ENCODE results near the gene RAD1. TPM values are rescaled to one million over a fixed set of nuclear protein-coding genes. Genes with fewer than 3 reads are reported as not detected.

The RAD1 gene
- total RNA-seq, 3 donors from 2014 or later (not counting 1 experiment from before 2014, with no cell fraction given), result 24.3 to 30.9 (median 29.7) TPM

- Mint-ChIP-seq H3K36me3 (no peaks in the 10 kb centered on the region), H3K27me3 (ENCODE audit: low read depth in 2 of 2) (no peaks in the 10 kb centered on the region), H3K4me1 (no peaks in the 10 kb centered on the region), H3K4me3 (no peak overlapping the region), H3K27ac (no peak overlapping the region), H3K9me3 (no peaks in the 10 kb centered on the region)
- ATAC-seq (no peak), DNase-seq (no peak)
- H3K36me3 ChIP-seq (ENCODE audit: control insufficient read depth, insufficient read depth, low read length), result no peaks in the 10 kb centered on the region
- H3K4me1 ChIP-seq (ENCODE audit: control insufficient read depth, insufficient read depth, low read length), result no peaks in the 10 kb centered on the region
- no peak overlapping the region for H3K27ac ChIP-seq (ENCODE audit: low read length)
- no peak for TF ChIP-seq CTCF (IDR thresholded peaks at IDR 0.05)
- 85% methylated on average over 2 of the region's 2 CpGs for WGBS (ENCODE audit: insufficient coverage)
- H3K4me3 ChIP-seq (ENCODE audit: low read length), result no peak overlapping the region
- H3K9me3 ChIP-seq (ENCODE audit: control insufficient read depth, insufficient read depth, low read length), result no peaks in the 10 kb centered on the region
- H3K27me3 ChIP-seq (ENCODE audit: control insufficient read depth, insufficient read depth, low read length), result no peaks in the 10 kb centered on the region
- intact Hi-C loops (cut with micrococcal nuclease), result no loop called here
These were observed 19.5 kb downstream of the RAD1 start for GRCh38 chr5:34895641-34896419.

- Mint-ChIP-seq H3K27ac (no peak overlapping the region), H3K4me1 (no peaks in the 10 kb centered on the region), H3K36me3 (no peaks in the 10 kb centered on the region), H3K9me3 (no peaks in the 10 kb centered on the region), H3K4me3 (no peak overlapping the region), H3K27me3 (ENCODE audit: low read depth in 2 of 2) (no peaks in the 10 kb centered on the region)
- WGBS (ENCODE audit: insufficient coverage), result no CpG with 5 or more reads among the region's 1 CpG
- no peaks in the 10 kb centered on the region for H3K36me3 ChIP-seq (ENCODE audit: control insufficient read depth, insufficient read depth, low read length)
- TF ChIP-seq CTCF (IDR thresholded peaks at IDR 0.05), result no peak
- H3K9me3 ChIP-seq (ENCODE audit: control insufficient read depth, insufficient read depth, low read length), result no peaks in the 10 kb centered on the region
- H3K4me3 ChIP-seq (ENCODE audit: low read length), result no peak overlapping the region
- no peaks in the 10 kb centered on the region for H3K4me1 ChIP-seq (ENCODE audit: control insufficient read depth, insufficient read depth, low read length)
- ATAC-seq (no peak), DNase-seq (no peak)
- no peaks in the 10 kb centered on the region for H3K27me3 ChIP-seq (ENCODE audit: control insufficient read depth, insufficient read depth, low read length)
- no peak overlapping the region for H3K27ac ChIP-seq (ENCODE audit: low read length)
- intact Hi-C loops (cut with micrococcal nuclease), result no loop called here
These were observed 20.6 kb downstream of the RAD1 start for GRCh38 chr5:34894716-34895115.

GRCh38 chr5:34892414-34892813 lies 22.9 kb downstream of the RAD1 start:
- Histone ChIP-seq H3K9me3 (ENCODE audit: control insufficient read depth, insufficient read depth, low read length) (no peaks in the 10 kb centered on the region), H3K27ac (ENCODE audit: low read length) (no peak overlapping the region), H3K36me3 (ENCODE audit: control insufficient read depth, insufficient read depth, low read length) (no peaks in the 10 kb centered on the region), H3K4me1 (ENCODE audit: control insufficient read depth, insufficient read depth, low read length) (no peaks in the 10 kb centered on the region), H3K27me3 (ENCODE audit: control insufficient read depth, insufficient read depth, low read length) (no peaks in the 10 kb centered on the region), H3K4me3 (ENCODE audit: low read length) (no peak overlapping the region)
- no peaks in the 10 kb centered on the region for H3K4me1 Mint-ChIP-seq
- TF ChIP-seq CTCF (IDR thresholded peaks at IDR 0.05), result no peak
- H3K36me3 Mint-ChIP-seq, result no peaks in the 10 kb centered on the region
- no peak overlapping the region for H3K27ac Mint-ChIP-seq
- H3K9me3 Mint-ChIP-seq, result no peaks in the 10 kb centered on the region
- ATAC-seq (no peak), DNase-seq (no peak)
- intact Hi-C loops (cut with micrococcal nuclease), result no loop called here
- no peak overlapping the region for H3K4me3 Mint-ChIP-seq
- WGBS (ENCODE audit: insufficient coverage), result 83% methylated on average over 6 of the region's 6 CpGs
- H3K27me3 Mint-ChIP-seq (ENCODE audit: low read depth in 2 of 2), result peaks cover 0 to 1% of the 10 kb centered on the region in 2 donors

- no peaks in the 10 kb centered on the region for H3K4me1 Mint-ChIP-seq
- TF ChIP-seq CTCF (IDR thresholded peaks at IDR 0.05), result no peak
These were observed 23.3 kb downstream of the RAD1 start for GRCh38 chr5:34891981-34892380.

More at GRCh38 chr5:34891981-34892380, 23.3 kb downstream of the RAD1 start:
- Histone ChIP-seq H3K9me3 (ENCODE audit: control insufficient read depth, insufficient read depth, low read length) (no peaks in the 10 kb centered on the region), H3K27ac (ENCODE audit: low read length) (no peak overlapping the region), H3K36me3 (ENCODE audit: control insufficient read depth, insufficient read depth, low read length) (no peaks in the 10 kb centered on the region), H3K4me1 (ENCODE audit: control insufficient read depth, insufficient read depth, low read length) (no peaks in the 10 kb centered on the region), H3K27me3 (ENCODE audit: control insufficient read depth, insufficient read depth, low read length) (no peaks in the 10 kb centered on the region), H3K4me3 (ENCODE audit: low read length) (no peak overlapping the region)
- Mint-ChIP-seq H3K27me3 (ENCODE audit: low read depth in 2 of 2) (peaks cover 2 to 6% of the 10 kb centered on the region in 2 donors), H3K36me3 (no peaks in the 10 kb centered on the region), H3K9me3 (no peaks in the 10 kb centered on the region), H3K27ac (no peak overlapping the region), H3K4me3 (no peak overlapping the region)
- ATAC-seq, result no peak
- no peak for DNase-seq
- 90% methylated on average over 5 of the region's 5 CpGs for WGBS (ENCODE audit: insufficient coverage)
- intact Hi-C loops (cut with micrococcal nuclease), result no loop called here
